GM12891 (cell line): ENCODE results near the gene UGT1A4.

Experiments used
- POLR2A ChIP-seq: IDR thresholded peaks from 2 replicates; pipeline ENCODE4 v1.6.1; 2011; ENCODE audit warnings: low read depth, low read length, control low read depth
- POLR2AphosphoS5 ChIP-seq: IDR thresholded peaks from 2 replicates; pipeline ENCODE4 v1.6.1; 2011; ENCODE audit warnings: low read depth, low read length, control low read depth
- TAF1 ChIP-seq: IDR thresholded peaks from 2 replicates; pipeline ENCODE4 v1.6.1; 2011; ENCODE audit warnings: low read depth, low read length, control low read depth

DNA sequence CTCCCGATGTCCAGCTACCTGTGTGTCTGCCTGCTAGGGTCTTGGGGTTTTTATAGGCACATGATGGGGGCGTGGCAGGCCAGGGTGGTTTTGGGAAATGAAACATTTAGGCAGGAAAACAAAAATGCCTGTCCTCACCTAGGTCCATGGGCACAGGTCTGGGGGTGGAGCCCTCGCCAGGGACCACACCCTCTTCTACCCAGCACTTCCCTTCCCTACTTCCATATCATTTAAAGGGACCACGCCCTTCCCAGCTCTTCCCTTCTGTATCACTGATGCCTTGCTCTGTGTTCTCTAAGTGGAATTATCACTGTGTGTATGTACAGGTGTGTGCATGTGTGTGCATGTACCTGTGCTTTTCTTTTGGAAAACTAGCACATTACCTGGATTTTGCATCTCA, 47.9 kb downstream of the UGT1A4 start:
- no peak for TF ChIP-seq POLR2A
- no peak for TF ChIP-seq POLR2AphosphoS5
- TF ChIP-seq TAF1, result no peak
